WTC11 (cell line): ENCODE data around the gene TRIM65. TPM values are rescaled to one million over a fixed set of nuclear protein-coding genes. Genes with fewer than 3 reads are reported as not detected.

Experiments
- ATAC-seq: fragments of 200-7000 bp; cut with Tn5 transposase; 2 replicates; pipeline ENCODE4 v1.10.0; 2021; ENCODE audit warnings: mild to moderate bottlenecking, moderate library complexity
- CTCF ChIA-PET: fragments of 300-600 bp; sonication (Branson Sonifier 250); formaldehyde crosslinking; loops from one replicate; lab custom pipeline; 2021; ENCODE audit warnings: antibody characterized with exemption; lab: Charles Lee
- POLR2A ChIA-PET: fragments of 350-600 bp; sonication (Branson Sonifier 250); formaldehyde crosslinking; loops from one replicate; lab custom pipeline; 2021; ENCODE audit warnings: antibody characterized with exemption; lab: Charles Lee
- DNase-seq: peaks from one replicate; pipeline ENCODE4 v3.0.0; 2021; ENCODE audit warnings: low spot score
- H3K27ac Mint-ChIP-seq: 2 replicates; pipeline ENCODE4 v1.8.0; 2021; ENCODE audit warnings: mixed read lengths
- H3K27me3 Mint-ChIP-seq: 2 replicates; pipeline ENCODE4 v1.8.0; 2021; ENCODE audit warnings: low read depth, mild to moderate bottlenecking, moderate library complexity, mixed read lengths
- H3K36me3 Mint-ChIP-seq: 2 replicates; pipeline ENCODE4 v1.8.0; 2021; ENCODE audit warnings: mixed read lengths
- H3K4me1 Mint-ChIP-seq: 2 replicates; pipeline ENCODE4 v1.8.0; 2022; ENCODE audit warnings: mixed read lengths
- H3K4me3 Mint-ChIP-seq: 2 replicates; pipeline ENCODE4 v1.8.0; 2021; ENCODE audit warnings: mild to moderate bottlenecking, moderate library complexity, mixed read lengths
- H3K9me3 Mint-ChIP-seq: 2 replicates; pipeline ENCODE4 v1.8.0; 2021; ENCODE audit warnings: mixed read lengths
- ATF1 ChIP-seq: sonication (generic); formaldehyde crosslinking; IDR thresholded peaks from 2 replicates; pipeline ENCODE4 v1.8.1; 2023; ENCODE audit warnings: mild to moderate bottlenecking, moderate library complexity, missing genetic modification reagents
- CBFB ChIP-seq: sonication (generic); formaldehyde crosslinking; IDR thresholded peaks from 2 replicates; pipeline ENCODE4 v1.8.1; 2022; ENCODE audit warnings: mild to moderate bottlenecking, low read depth, missing genetic modification reagents
- CREB1 ChIP-seq: sonication (generic); formaldehyde crosslinking; IDR thresholded peaks from 2 replicates; pipeline ENCODE4 v1.8.0; 2023; ENCODE audit warnings: mild to moderate bottlenecking, missing genetic modification reagents
- CREM ChIP-seq: sonication (generic); formaldehyde crosslinking; IDR thresholded peaks from 2 replicates; pipeline ENCODE4 v1.8.1; 2022; ENCODE audit warnings: mild to moderate bottlenecking, missing genetic modification reagents, moderate library complexity
- E2F1 ChIP-seq: sonication (generic); formaldehyde crosslinking; IDR thresholded peaks from 2 replicates; pipeline ENCODE4 v1.8.0; 2022; ENCODE audit warnings: mild to moderate bottlenecking, missing genetic modification reagents
- FOXJ3 ChIP-seq: sonication (generic); formaldehyde crosslinking; IDR thresholded peaks from 2 replicates; pipeline ENCODE4 v1.9.0; 2021; ENCODE audit warnings: missing genetic modification reagents, mild to moderate bottlenecking, borderline replicate concordance
- GABPB1 ChIP-seq: sonication (generic); formaldehyde crosslinking; IDR thresholded peaks from 2 replicates; pipeline ENCODE4 v1.8.1; 2023; ENCODE audit warnings: mild to moderate bottlenecking, missing genetic modification reagents
- MXD4 ChIP-seq: fragments of 250-450 bp; sonication (Bioruptor Pico); IDR thresholded peaks from 2 replicates; pipeline ENCODE4 v1.8.0; 2021; ENCODE audit warnings: mild to moderate bottlenecking, moderate library complexity, borderline replicate concordance
- MYBL2 ChIP-seq: sonication (generic); formaldehyde crosslinking; IDR thresholded peaks from 2 replicates; pipeline ENCODE4 v1.8.1; 2023; ENCODE audit warnings: mild to moderate bottlenecking, moderate library complexity, missing genetic modification reagents
- NFATC4 ChIP-seq: fragments of 250-450 bp; sonication (Bioruptor Pico); IDR thresholded peaks from 2 replicates; pipeline ENCODE4 v1.9.0; 2021; ENCODE audit warnings: mild to moderate bottlenecking
- NR2C2 ChIP-seq: sonication (generic); formaldehyde crosslinking; IDR thresholded peaks from 2 replicates; pipeline ENCODE4 v1.8.0; 2022; ENCODE audit warnings: mild to moderate bottlenecking, missing genetic modification reagents
- PRDM15 ChIP-seq: sonication (generic); formaldehyde crosslinking; IDR thresholded peaks from 2 replicates; pipeline ENCODE4 v1.8.0; 2022; ENCODE audit warnings: missing genetic modification reagents
- SP1 ChIP-seq: sonication (generic); formaldehyde crosslinking; conservative IDR thresholded peaks from 2 replicates; pipeline ENCODE4 v1.8.1; 2022; ENCODE audit warnings: missing genetic modification reagents
- ZNF263 ChIP-seq: sonication (generic); formaldehyde crosslinking; IDR thresholded peaks from 2 replicates; pipeline ENCODE4 v1.8.1; 2022; ENCODE audit warnings: low read depth, mild to moderate bottlenecking, moderate library complexity, missing genetic modification reagents
- total RNA-seq: library from RNA; stranded (reverse); gene quantifications from 3 replicates; pipeline ENCODE4 v1.2.3, GENCODE V29; 2021
- TF ChIP-seq, protein P1 (sequence below): sonication (generic); formaldehyde crosslinking; IDR thresholded peaks from 2 replicates; pipeline ENCODE4 v1.8.0; 2023; ENCODE audit warnings: mild to moderate bottlenecking, missing genetic modification reagents
- TF ChIP-seq, protein P2 (sequence below): sonication (generic); formaldehyde crosslinking; IDR thresholded peaks from 2 replicates; pipeline ENCODE4 v1.8.0; 2023; ENCODE audit warnings: missing genetic modification reagents, mild to moderate bottlenecking, borderline replicate concordance

The TRIM65 gene
- total RNA-seq, 1 experiment from 2014 or later: 56.4 TPM

DNA sequence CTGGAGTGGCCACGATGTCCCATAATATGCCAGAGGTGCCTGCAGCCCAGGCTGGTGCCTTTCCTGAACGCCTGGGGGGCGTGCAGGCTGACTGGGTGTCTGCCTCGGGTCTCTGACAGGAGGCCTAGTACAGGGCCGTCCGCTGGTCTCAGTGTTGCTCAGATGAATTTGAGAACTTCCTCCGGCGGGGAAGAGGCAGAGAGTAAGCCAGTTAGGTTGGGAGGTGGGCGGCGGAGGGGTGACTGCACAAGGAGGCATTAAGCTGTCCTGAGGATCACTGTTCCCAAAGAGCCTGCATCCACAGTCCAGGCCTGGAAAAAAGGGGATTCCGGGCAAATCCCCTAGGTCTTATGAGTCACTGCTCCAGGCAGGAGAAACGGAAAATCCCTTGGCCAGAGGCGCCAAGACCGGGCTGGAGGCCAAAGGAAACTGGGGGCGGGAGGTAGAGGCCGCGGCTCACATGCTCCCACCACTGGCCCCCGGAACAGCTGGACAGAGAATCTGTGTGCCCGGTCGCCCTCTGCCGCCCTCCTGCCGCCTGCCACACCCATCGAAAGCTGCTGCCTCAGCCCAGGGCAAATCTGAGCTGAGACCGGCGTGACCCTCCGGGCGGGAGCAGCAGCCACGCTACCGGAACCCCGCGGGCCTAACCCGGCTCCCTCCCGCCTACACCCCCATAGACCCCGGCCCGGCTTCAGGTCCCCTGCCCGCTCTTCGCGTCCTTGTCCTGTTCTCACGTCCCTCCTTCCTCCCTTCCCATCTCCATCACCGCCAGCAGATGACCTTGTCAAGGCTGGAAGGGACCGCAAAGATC, 19.6 kb downstream of the TRIM65 start:
- CTCF ChIA-PET: interaction anchor here (0.6 to 6.1 kb wide), 24 partner anchors 8 to 568 kb away, joined by 3 to 71 read pairs (median 5); partner anchors contain the start of genes CDK3, MRPL38, TMEM94 and TRIM65
- H3K4me3 Mint-ChIP-seq: peak overlapping the region; percentile 77
- ATAC-seq: peak; percentile 2; the same call in 1 of the 2 replicates
- POLR2A ChIA-PET: interaction anchor here (0.6 to 3.5 kb wide), 2 partner anchors 17 to 22 kb away, joined by 3 to 16 read pairs; partner anchors contain the start of gene WBP2
- peaks cover 37% of the 10 kb centered on the region for H3K27me3 Mint-ChIP-seq
- no peaks in the 10 kb centered on the region for H3K36me3 Mint-ChIP-seq
- peaks cover 21% of the 10 kb centered on the region for H3K4me1 Mint-ChIP-seq
- no peak overlapping the region for H3K27ac Mint-ChIP-seq
- H3K9me3 Mint-ChIP-seq: no peaks in the 10 kb centered on the region
- DNase-seq: no peak
- TF ChIP-seq NFATC4 (CRISPR knock-in tag): no peak
- TF ChIP-seq FOXJ3: no peak
- no peak for TF ChIP-seq ZNF263 (CRISPR knock-in tag)
- TF ChIP-seq SP1 (CRISPR knock-in tag): no peak
- no peak for TF ChIP-seq ATF1
- TF ChIP-seq CREM (CRISPR knock-in tag): no peak
- TF ChIP-seq, protein P1, sequence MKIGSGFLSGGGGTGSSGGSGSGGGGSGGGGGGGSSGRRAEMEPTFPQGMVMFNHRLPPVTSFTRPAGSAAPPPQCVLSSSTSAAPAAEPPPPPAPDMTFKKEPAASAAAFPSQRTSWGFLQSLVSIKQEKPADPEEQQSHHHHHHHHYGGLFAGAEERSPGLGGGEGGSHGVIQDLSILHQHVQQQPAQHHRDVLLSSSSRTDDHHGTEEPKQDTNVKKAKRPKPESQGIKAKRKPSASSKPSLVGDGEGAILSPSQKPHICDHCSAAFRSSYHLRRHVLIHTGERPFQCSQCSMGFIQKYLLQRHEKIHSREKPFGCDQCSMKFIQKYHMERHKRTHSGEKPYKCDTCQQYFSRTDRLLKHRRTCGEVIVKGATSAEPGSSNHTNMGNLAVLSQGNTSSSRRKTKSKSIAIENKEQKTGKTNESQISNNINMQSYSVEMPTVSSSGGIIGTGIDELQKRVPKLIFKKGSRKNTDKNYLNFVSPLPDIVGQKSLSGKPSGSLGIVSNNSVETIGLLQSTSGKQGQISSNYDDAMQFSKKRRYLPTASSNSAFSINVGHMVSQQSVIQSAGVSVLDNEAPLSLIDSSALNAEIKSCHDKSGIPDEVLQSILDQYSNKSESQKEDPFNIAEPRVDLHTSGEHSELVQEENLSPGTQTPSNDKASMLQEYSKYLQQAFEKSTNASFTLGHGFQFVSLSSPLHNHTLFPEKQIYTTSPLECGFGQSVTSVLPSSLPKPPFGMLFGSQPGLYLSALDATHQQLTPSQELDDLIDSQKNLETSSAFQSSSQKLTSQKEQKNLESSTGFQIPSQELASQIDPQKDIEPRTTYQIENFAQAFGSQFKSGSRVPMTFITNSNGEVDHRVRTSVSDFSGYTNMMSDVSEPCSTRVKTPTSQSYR (CRISPR knock-in tag): peak; percentile 55; the same call in 1 of the 2 replicates
- 0 out of 2 replicates have a peak, but pooled peaks have one; percentile 26 for TF ChIP-seq E2F1 (CRISPR knock-in tag)
- TF ChIP-seq NR2C2 (CRISPR knock-in tag): 0 out of 2 replicates have a peak, but pooled peaks have one; percentile 22
- TF ChIP-seq, protein P2, sequence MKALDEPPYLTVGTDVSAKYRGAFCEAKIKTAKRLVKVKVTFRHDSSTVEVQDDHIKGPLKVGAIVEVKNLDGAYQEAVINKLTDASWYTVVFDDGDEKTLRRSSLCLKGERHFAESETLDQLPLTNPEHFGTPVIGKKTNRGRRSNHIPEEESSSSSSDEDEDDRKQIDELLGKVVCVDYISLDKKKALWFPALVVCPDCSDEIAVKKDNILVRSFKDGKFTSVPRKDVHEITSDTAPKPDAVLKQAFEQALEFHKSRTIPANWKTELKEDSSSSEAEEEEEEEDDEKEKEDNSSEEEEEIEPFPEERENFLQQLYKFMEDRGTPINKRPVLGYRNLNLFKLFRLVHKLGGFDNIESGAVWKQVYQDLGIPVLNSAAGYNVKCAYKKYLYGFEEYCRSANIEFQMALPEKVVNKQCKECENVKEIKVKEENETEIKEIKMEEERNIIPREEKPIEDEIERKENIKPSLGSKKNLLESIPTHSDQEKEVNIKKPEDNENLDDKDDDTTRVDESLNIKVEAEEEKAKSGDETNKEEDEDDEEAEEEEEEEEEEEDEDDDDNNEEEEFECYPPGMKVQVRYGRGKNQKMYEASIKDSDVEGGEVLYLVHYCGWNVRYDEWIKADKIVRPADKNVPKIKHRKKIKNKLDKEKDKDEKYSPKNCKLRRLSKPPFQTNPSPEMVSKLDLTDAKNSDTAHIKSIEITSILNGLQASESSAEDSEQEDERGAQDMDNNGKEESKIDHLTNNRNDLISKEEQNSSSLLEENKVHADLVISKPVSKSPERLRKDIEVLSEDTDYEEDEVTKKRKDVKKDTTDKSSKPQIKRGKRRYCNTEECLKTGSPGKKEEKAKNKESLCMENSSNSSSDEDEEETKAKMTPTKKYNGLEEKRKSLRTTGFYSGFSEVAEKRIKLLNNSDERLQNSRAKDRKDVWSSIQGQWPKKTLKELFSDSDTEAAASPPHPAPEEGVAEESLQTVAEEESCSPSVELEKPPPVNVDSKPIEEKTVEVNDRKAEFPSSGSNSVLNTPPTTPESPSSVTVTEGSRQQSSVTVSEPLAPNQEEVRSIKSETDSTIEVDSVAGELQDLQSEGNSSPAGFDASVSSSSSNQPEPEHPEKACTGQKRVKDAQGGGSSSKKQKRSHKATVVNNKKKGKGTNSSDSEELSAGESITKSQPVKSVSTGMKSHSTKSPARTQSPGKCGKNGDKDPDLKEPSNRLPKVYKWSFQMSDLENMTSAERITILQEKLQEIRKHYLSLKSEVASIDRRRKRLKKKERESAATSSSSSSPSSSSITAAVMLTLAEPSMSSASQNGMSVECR: 0 out of 2 replicates have a peak, but pooled peaks have one; percentile 7
- TF ChIP-seq CREB1: 0 out of 2 replicates have a peak, but pooled peaks have one; percentile 13
- TF ChIP-seq CBFB: no peak
- no peak for TF ChIP-seq MYBL2 (CRISPR knock-in tag)
- TF ChIP-seq MXD4: no peak
- no peak for TF ChIP-seq PRDM15
- peak; percentile 44; the same call in 1 of the 2 replicates for TF ChIP-seq GABPB1 (CRISPR knock-in tag)
